ENCODE results near the gene INF2. TPM values are rescaled to one million over a fixed set of nuclear protein-coding genes. Genes with fewer than 3 reads are reported as not detected.

INF2 gene
- polyA plus RNA-seq, 1 donor (not counting 4 experiments of a cell fraction or from before 2014, with no cell fraction given), result 22.6 TPM

DNA sequence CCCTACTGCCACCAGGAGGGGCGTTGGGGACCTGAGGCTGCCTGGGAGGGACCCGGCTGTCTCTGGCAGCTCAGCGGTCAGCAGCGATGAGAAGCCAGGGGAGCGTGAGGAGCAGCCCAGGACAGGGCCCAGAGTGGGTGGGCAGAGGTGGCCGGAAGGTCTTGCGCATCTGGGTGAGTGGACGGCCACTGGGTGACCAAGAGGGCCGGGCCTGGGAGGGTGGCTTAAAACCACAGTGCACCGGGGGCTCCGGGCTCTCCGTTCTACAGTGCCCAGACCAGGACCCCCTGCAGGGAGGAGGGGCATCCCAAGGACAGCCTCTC is 10.0 kb downstream of the INF2 start:
- H2AFZ ChIP-seq (ENCODE audit: control insufficient read depth, low read length), result no peak overlapping the region
- peaks cover 29% of the 10 kb centered on the region for H4K20me1 ChIP-seq (ENCODE audit: control insufficient read depth, extremely low read depth, insufficient read depth, low read length)
- no peaks in the 10 kb centered on the region for H3K9me1 ChIP-seq (ENCODE audit: control insufficient read depth, extremely low read depth, insufficient read depth, low read length)
- TF ChIP-seq, protein P1, sequence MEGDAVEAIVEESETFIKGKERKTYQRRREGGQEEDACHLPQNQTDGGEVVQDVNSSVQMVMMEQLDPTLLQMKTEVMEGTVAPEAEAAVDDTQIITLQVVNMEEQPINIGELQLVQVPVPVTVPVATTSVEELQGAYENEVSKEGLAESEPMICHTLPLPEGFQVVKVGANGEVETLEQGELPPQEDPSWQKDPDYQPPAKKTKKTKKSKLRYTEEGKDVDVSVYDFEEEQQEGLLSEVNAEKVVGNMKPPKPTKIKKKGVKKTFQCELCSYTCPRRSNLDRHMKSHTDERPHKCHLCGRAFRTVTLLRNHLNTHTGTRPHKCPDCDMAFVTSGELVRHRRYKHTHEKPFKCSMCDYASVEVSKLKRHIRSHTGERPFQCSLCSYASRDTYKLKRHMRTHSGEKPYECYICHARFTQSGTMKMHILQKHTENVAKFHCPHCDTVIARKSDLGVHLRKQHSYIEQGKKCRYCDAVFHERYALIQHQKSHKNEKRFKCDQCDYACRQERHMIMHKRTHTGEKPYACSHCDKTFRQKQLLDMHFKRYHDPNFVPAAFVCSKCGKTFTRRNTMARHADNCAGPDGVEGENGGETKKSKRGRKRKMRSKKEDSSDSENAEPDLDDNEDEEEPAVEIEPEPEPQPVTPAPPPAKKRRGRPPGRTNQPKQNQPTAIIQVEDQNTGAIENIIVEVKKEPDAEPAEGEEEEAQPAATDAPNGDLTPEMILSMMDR (optimal IDR thresholded peaks at IDR 0.05 in 1 of 3, IDR thresholded peaks at IDR 0.05 in 1 of 3, conservative IDR thresholded peaks at IDR 0.05 in 1 of 3; ENCODE audit: extremely low read depth in 1 of 3, insufficient read depth in 2 of 3, low read length in 3 of 3), result no peak
- TF ChIP-seq EZH2 (IDR thresholded peaks at IDR 0.05; ENCODE audit: low read length), result no peak
- peaks cover 70% of the 10 kb centered on the region for H3K79me2 ChIP-seq (ENCODE audit: control insufficient read depth, insufficient read depth, low read length)
- peaks cover 32 to 45% of the 10 kb centered on the region in 2 experiments for H3K36me3 ChIP-seq (ENCODE audit: control insufficient read depth in 2 of 2, extremely low read depth in 1 of 2, insufficient read depth in 2 of 2, low read length in 2 of 2)
- H3K9me3 ChIP-seq (ENCODE audit: control insufficient read depth, low read depth, low read length), result no peaks in the 10 kb centered on the region
- no peak overlapping the region for H3K9ac ChIP-seq (ENCODE audit: control insufficient read depth, extremely low read depth, insufficient read depth, low read length)
- no peak for FAIRE-seq
- peaks cover 30% of the 10 kb centered on the region for H3K4me1 ChIP-seq (ENCODE audit: control insufficient read depth, extremely low read depth, insufficient read depth, low read length)
- no peaks in the 10 kb centered on the region for H3K27me3 ChIP-seq (ENCODE audit: control insufficient read depth, extremely low read depth, insufficient read depth, low read length)
- dilution Hi-C loops (cut with MboI; ENCODE audit: extremely low pct_ligation_motif_present, low sequenced_read_pairs), result no loop called here
- H3K4me2 ChIP-seq (ENCODE audit: control insufficient read depth, extremely low read depth, insufficient read depth, low read depth, low read length), result no peak overlapping the region
- DNase-seq (ENCODE audit: low read depth, low spot score), result no peak
- H3K4me3 ChIP-seq (ENCODE audit: control insufficient read depth in 2 of 3, extremely low read depth in 1 of 3, insufficient read depth in 2 of 3, low read depth in 1 of 3, low read length in 3 of 3), result no peak overlapping the region
- no peak overlapping the region for H3K27ac ChIP-seq (ENCODE audit: control insufficient read depth, insufficient read depth, low read length)

DNA sequence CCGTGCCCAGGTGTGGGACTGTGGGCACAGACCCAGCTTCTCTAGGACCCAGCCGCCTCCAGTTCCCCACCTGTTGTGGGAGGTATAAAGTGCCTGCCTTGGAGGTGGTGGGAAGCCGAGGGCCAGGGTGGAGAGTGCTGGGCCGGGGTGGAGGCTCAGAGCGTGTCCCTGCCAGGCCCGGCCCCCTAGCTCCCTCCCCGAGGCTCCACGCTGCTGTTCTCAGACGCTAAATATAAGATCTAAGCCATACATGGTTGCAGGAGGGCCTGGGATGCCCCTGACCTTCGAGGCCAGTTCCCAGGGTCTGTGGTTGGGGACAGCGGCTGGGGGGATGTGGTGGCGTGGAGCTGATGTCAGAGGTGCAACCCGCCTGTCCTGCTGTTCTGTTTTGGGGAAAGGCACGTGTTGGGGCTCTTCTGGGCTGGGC is 10.8 kb downstream of the INF2 start:
- DNase-seq (ENCODE audit: low read depth, low spot score) (no peak), FAIRE-seq (no peak)
- dilution Hi-C loops (cut with MboI; ENCODE audit: extremely low pct_ligation_motif_present, low sequenced_read_pairs), result no loop called here
- H4K20me1 ChIP-seq (ENCODE audit: control insufficient read depth, extremely low read depth, insufficient read depth, low read length), result peaks cover 23% of the 10 kb centered on the region
- peaks cover 36 to 41% of the 10 kb centered on the region in 2 experiments for H3K36me3 ChIP-seq (ENCODE audit: control insufficient read depth in 2 of 2, extremely low read depth in 1 of 2, insufficient read depth in 2 of 2, low read length in 2 of 2)
- H2AFZ ChIP-seq (ENCODE audit: control insufficient read depth, low read length), result no peak overlapping the region
- H3K9ac ChIP-seq (ENCODE audit: control insufficient read depth, extremely low read depth, insufficient read depth, low read length), result no peak overlapping the region
- H3K27ac ChIP-seq (ENCODE audit: control insufficient read depth, insufficient read depth, low read length), result no peak overlapping the region
- no peak overlapping the region for H3K4me2 ChIP-seq (ENCODE audit: control insufficient read depth, extremely low read depth, insufficient read depth, low read depth, low read length)
- no peaks in the 10 kb centered on the region for H3K9me1 ChIP-seq (ENCODE audit: control insufficient read depth, extremely low read depth, insufficient read depth, low read length)
- H3K9me3 ChIP-seq (ENCODE audit: control insufficient read depth, low read depth, low read length), result no peaks in the 10 kb centered on the region
- H3K27me3 ChIP-seq (ENCODE audit: control insufficient read depth, extremely low read depth, insufficient read depth, low read length), result no peaks in the 10 kb centered on the region
- H3K4me3 ChIP-seq (ENCODE audit: control insufficient read depth in 2 of 3, extremely low read depth in 1 of 3, insufficient read depth in 2 of 3, low read depth in 1 of 3, low read length in 3 of 3), result no peak overlapping the region
- H3K79me2 ChIP-seq (ENCODE audit: control insufficient read depth, insufficient read depth, low read length), result peaks cover 62% of the 10 kb centered on the region
- TF ChIP-seq, protein P1 (optimal IDR thresholded peaks at IDR 0.05 in 1 of 3, IDR thresholded peaks at IDR 0.05 in 1 of 3, conservative IDR thresholded peaks at IDR 0.05 in 1 of 3; ENCODE audit: extremely low read depth in 1 of 3, insufficient read depth in 2 of 3, low read length in 3 of 3), result no peak
- TF ChIP-seq EZH2 (IDR thresholded peaks at IDR 0.05; ENCODE audit: low read length), result no peak
- H3K4me1 ChIP-seq (ENCODE audit: control insufficient read depth, extremely low read depth, insufficient read depth, low read length), result peaks cover 21% of the 10 kb centered on the region

Data from keratinocyte (primary cell).